Suprapubic skin (tissue), 4 donors: Measurements from ENCODE around the gene IGFBP7. TPM values are rescaled to one million over a fixed set of nuclear protein-coding genes. Genes with fewer than 3 reads are reported as not detected.

Experiments used
- DNase-seq, 2 donors: peaks; one replicate each; pipeline ENCODE4 v3.0.0-alpha.2; 2019; ENCODE audit warnings: low spot score in 2 of 2
- H3K27ac ChIP-seq: fragments of 200-600 bp; sonication (generic); one replicate; pipeline ENCODE4 v1.5.1; 2019
- H3K27me3 ChIP-seq: fragments of 200-600 bp; sonication (generic); one replicate; pipeline ENCODE4 v1.5.1; 2019
- H3K36me3 ChIP-seq: fragments of 200-600 bp; sonication (generic); one replicate; pipeline ENCODE4 v1.5.1; 2019
- H3K4me1 ChIP-seq: fragments of 200-600 bp; sonication (generic); one replicate; pipeline ENCODE4 v1.5.1; 2019
- H3K4me3 ChIP-seq: fragments of 200-600 bp; sonication (generic); one replicate; pipeline ENCODE4 v1.5.1; 2019; ENCODE audit warnings: mild to moderate bottlenecking
- H3K9me3 ChIP-seq: fragments of 200-600 bp; sonication (generic); one replicate; pipeline ENCODE4 v1.5.1; 2019
- EP300 ChIP-seq: sonication (generic); formaldehyde crosslinking; IDR thresholded peaks from one replicate; pipeline ENCODE4 v1.6.1; 2017; ENCODE audit warnings: antibody characterized with exemption
- POLR2A ChIP-seq, 2 donors: fragments of 450-650 bp; IDR thresholded peaks; one replicate each; pipeline ENCODE4 v1.6.1; 2017; ENCODE audit warnings: antibody characterized with exemption in 2 of 2, mild to moderate bottlenecking in 2 of 2, moderate library complexity in 2 of 2
- POLR2AphosphoS5 ChIP-seq, 3 donors: sonication (generic); formaldehyde crosslinking; IDR thresholded peaks; one replicate each; pipeline ENCODE4 v1.6.1; 2017; ENCODE audit warnings: antibody characterized with exemption in 3 of 3
- WGBS: methylation state at CpG from one replicate; pipeline ENCODE4 v1.1.5; 2018; 5-methylcytosine and 5-hydroxymethylcytosine counted together
- total RNA-seq, 4 donors: library from RNA; depleted of rRNA; stranded (reverse); fragments of >200 nt; gene quantifications; one replicate each; pipeline ENCODE4 v1.1.0, GENCODE V29; 2016
- TF ChIP-seq, protein P1 (sequence below), 2 donors: fragments of 200-600 bp in 1 of 2; fragments of 450-650 bp in 1 of 2; sonication (generic) in 1 of 2; IDR thresholded peaks; one replicate each; pipeline ENCODE4 v1.5.1; 2016 to 2019; ENCODE audit warnings: antibody characterized with exemption in 2 of 2, mild to moderate bottlenecking in 1 of 2, moderate library complexity in 1 of 2

Gene IGFBP7
- total RNA-seq, 4 donors from 2014 or later: 85.3 to 152 (median 125) TPM

DNA sequence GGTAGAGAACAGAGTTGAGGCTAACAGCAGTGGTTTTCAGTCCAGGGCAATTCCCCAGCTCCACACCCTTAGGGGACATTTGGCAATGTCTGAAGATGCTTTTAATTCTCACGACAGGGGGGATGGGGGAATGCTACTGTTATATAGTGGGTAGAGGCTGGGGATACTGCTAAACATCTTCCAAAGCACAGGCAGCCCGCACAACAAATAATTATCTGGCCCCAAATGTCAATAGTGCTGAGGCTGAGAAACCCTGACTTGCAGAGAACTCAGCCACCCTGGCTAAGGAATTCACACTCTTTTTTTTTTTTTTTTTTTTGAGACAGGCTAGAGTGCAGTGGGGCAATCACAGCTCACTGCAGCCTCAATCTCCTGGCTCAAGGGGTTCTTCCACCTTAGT, 70.8 kb downstream of the IGFBP7 start:
- Histone ChIP-seq H3K27me3 (no peaks in the 10 kb centered on the region), H3K36me3 (no peaks in the 10 kb centered on the region), H3K4me3 (no peak overlapping the region), H3K27ac (no peak overlapping the region), H3K4me1 (peaks cover 33% of the 10 kb centered on the region), H3K9me3 (no peaks in the 10 kb centered on the region)
- TF ChIP-seq EP300: no peak
- TF ChIP-seq, protein P1, sequence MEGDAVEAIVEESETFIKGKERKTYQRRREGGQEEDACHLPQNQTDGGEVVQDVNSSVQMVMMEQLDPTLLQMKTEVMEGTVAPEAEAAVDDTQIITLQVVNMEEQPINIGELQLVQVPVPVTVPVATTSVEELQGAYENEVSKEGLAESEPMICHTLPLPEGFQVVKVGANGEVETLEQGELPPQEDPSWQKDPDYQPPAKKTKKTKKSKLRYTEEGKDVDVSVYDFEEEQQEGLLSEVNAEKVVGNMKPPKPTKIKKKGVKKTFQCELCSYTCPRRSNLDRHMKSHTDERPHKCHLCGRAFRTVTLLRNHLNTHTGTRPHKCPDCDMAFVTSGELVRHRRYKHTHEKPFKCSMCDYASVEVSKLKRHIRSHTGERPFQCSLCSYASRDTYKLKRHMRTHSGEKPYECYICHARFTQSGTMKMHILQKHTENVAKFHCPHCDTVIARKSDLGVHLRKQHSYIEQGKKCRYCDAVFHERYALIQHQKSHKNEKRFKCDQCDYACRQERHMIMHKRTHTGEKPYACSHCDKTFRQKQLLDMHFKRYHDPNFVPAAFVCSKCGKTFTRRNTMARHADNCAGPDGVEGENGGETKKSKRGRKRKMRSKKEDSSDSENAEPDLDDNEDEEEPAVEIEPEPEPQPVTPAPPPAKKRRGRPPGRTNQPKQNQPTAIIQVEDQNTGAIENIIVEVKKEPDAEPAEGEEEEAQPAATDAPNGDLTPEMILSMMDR (IDR thresholded peaks at IDR 0.05): no peak
- no peak for TF ChIP-seq POLR2A (IDR thresholded peaks at IDR 0.05)
- no peak for TF ChIP-seq POLR2AphosphoS5 (IDR thresholded peaks at IDR 0.05)
- WGBS: 48% methylated on average over 2 of the region's 2 CpGs
- DNase-seq: no peak

DNA sequence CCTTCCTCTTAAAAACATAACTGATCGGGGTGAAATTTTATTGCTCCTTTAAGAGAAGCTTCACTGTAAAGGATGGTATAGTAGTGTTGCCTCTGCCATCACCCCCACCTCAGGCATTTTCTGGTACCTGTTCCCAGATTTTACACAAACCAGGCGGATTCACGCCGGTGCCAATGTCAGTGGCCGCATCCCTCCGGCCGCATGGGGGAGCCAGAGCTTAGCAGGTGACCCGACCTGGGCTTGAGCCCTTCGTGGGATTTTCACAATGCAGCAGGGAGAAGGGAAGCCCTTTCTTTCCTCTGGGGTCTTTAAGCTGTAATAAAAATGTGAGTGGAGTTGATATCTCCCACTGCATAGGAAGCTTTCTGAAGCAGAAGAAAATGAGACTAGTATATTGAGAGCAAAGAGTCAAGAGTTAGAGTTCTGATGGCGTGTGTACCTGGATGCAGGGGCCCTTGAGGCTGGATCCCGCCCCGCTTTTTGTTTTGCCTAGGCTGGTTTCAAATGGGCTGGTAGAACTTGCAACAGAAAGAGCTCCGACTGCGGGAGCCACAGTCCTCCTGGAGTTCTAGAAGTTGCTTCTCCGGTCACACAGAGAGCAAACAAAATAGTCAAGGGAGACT, 72.1 kb downstream of the IGFBP7 start:
- no peaks in the 10 kb centered on the region for H3K27me3 ChIP-seq
- TF ChIP-seq POLR2AphosphoS5 (IDR thresholded peaks at IDR 0.05) (no peak), EP300 (no peak), POLR2A (IDR thresholded peaks at IDR 0.05) (no peak)
- TF ChIP-seq, protein P1 (IDR thresholded peaks at IDR 0.05): peak; percentile 48 to 73

DNA sequence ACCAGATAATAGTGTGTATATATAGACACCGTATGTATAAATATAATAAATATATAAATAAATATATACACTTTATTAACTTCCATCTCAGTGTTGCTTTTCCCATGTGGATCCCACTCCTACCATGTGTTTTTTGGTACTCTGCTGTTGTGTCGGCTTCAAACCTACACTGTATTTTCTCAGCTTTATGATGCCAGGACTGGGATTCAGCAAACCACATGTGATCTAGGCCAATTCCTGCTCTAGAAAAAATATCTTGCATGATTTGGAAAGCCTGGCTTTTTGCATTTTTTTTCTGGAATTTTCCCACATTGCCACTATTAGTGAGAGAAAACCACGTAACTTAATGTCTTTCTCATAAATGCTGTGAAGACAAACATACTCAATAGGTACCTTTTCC, 75.7 kb downstream of the IGFBP7 start:
- peaks cover 3% of the 10 kb centered on the region for H3K4me1 ChIP-seq
- H3K9me3 ChIP-seq: no peaks in the 10 kb centered on the region
- no peak overlapping the region for H3K27ac ChIP-seq
- WGBS: 69% methylated on average over 3 of the region's 3 CpGs
- TF ChIP-seq, protein P1 (IDR thresholded peaks at IDR 0.05): no peak
- no peak for TF ChIP-seq POLR2A (IDR thresholded peaks at IDR 0.05)
- no peak for TF ChIP-seq POLR2AphosphoS5 (IDR thresholded peaks at IDR 0.05)
- TF ChIP-seq EP300: no peak
- DNase-seq: no peak
- no peak overlapping the region for H3K4me3 ChIP-seq
- no peaks in the 10 kb centered on the region for H3K27me3 ChIP-seq
- peaks cover 23% of the 10 kb centered on the region for H3K36me3 ChIP-seq

More for the DNA sequence above, 72.1 kb downstream of the IGFBP7 start:
- no peak overlapping the region for H3K27ac ChIP-seq
- H3K4me1 ChIP-seq: peaks cover 20% of the 10 kb centered on the region
- no peaks in the 10 kb centered on the region for H3K36me3 ChIP-seq
- H3K9me3 ChIP-seq: no peaks in the 10 kb centered on the region
- DNase-seq: no peak
- H3K4me3 ChIP-seq: no peak overlapping the region
- 39% methylated on average over 15 of the region's 15 CpGs for WGBS

DNA sequence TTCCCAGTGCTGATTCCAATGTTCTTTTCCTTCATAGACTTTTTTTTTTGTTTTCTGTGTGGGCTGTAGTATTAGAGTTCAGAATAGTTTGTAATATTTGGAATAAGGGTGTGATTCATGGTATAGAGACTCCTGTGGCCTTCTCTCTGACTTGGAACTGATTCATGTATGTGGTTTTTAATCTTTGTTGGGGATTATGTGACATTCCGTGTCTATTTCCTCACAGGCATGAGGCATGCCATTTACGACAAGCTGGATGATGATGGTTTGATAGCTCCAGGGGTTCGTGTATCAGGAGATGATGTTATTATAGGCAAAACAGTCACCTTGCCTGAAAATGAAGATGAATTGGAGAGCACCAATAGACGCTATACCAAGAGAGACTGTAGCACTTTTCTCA, 87.1 kb downstream of the IGFBP7 start:
- no peaks in the 10 kb centered on the region for H3K4me1 ChIP-seq
- TF ChIP-seq, protein P1 (IDR thresholded peaks at IDR 0.05): no peak
- TF ChIP-seq POLR2A (IDR thresholded peaks at IDR 0.05) (no peak), POLR2AphosphoS5 (IDR thresholded peaks at IDR 0.05) (no peak), EP300 (no peak)
- no peaks in the 10 kb centered on the region for H3K9me3 ChIP-seq
- no peaks in the 10 kb centered on the region for H3K27me3 ChIP-seq
- H3K36me3 ChIP-seq: peaks cover 90% of the 10 kb centered on the region
- 84% methylated on average over 4 of the region's 4 CpGs for WGBS
- H3K27ac ChIP-seq: no peak overlapping the region
- no peak overlapping the region for H3K4me3 ChIP-seq
- no peak for DNase-seq

DNA sequence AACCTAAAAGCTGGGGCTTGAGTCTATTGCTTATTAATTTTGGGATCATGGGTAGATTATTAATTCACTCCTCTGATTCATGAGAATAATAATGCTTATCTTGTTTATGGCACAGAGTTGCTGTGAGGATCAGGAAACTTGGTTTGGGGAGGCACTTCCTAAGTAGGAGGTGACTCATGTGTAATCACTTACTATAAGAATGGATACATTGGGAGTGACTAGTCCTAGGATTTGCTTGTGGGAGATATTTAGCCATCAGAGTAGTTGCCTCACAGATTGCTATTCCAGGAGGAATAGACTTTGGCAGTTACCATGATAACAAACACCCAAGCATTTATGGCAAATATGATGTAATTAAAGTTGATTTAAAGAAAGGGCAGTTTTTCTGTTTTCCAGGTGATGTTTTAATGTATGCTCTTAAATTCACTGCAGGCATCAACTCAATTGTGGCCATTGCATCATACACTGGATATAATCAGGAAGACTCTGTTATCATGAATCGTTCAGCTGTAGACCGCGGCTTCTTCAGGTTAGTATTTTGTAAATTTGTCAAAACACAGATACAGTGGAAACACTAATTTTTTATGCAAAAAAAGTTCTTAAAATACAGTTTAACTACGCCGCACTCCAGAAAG, 89.6 kb downstream of the IGFBP7 start:
- Histone ChIP-seq H3K27me3 (no peaks in the 10 kb centered on the region), H3K4me3 (no peak overlapping the region), H3K27ac (no peak overlapping the region), H3K4me1 (no peaks in the 10 kb centered on the region), H3K9me3 (no peaks in the 10 kb centered on the region), H3K36me3 (peaks cover 86% of the 10 kb centered on the region)
- 97% methylated on average over 5 of the region's 5 CpGs for WGBS
- TF ChIP-seq POLR2A (IDR thresholded peaks at IDR 0.05): no peak
- TF ChIP-seq, protein P1 (IDR thresholded peaks at IDR 0.05): no peak
- no peak for TF ChIP-seq POLR2AphosphoS5 (IDR thresholded peaks at IDR 0.05)
- TF ChIP-seq EP300: no peak
- no peak for DNase-seq
